ENCODE results near the gene RASL11B.

DNA sequence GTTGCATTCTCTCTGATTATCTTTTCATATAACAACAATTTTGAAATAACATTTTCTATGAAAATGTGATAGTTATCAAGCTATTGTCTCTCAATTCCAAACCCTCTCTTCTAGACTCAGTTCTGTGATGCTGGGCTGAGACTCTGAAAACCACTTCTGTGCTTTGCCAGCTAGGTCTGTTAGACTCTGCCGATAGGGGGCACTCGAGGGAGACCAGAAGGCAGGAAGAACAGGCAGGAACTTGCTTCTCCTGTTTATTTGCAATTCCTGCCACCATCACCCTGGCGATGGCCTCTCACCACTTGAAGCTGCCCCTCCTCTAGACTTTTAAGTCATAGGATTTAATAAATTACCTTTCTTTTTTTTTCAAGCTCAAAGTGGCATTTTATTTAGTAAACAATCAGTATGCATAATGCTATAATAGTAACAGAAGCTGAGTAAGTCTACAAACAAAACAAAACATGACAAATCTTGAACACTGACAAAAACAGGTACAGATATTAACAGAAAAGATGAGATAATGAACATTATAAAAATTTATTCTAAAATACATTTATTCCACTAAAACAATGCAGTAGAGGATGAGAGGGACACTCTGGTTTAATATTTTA lies 49.7 kb downstream of the RASL11B start:
- TF ChIP-seq ZNF274 (IDR thresholded peaks at IDR 0.05; ENCODE audit: low read depth, low read length) (no peak), YY1 (IDR thresholded peaks at IDR 0.05; ENCODE audit: insufficient read depth, insufficient read length) (no peak), SUZ12 (IDR thresholded peaks at IDR 0.05; ENCODE audit: extremely low read depth, insufficient read depth, insufficient read length) (no peak)
